Body of pancreas (tissue), 4 donors: ENCODE results near the gene HAX1.

ENCODE experiments used
- CTCF ChIP-seq, 7 experiments: fragments of 450-650 bp in 4 of 7; fragments of 200-600 bp in 3 of 7; sonication (generic) in 3 of 7; IDR thresholded peaks; one replicate each; pipeline ENCODE4 v1.5.1; 2016 to 2019; ENCODE audit warnings: antibody characterized with exemption in 7 of 7
- POLR2A ChIP-seq, 3 donors: fragments of 450-650 bp; IDR thresholded peaks; one replicate each; pipeline ENCODE4 v1.6.1; 2016; ENCODE audit warnings: antibody characterized with exemption in 3 of 3, mild to moderate bottlenecking in 2 of 3

DNA sequence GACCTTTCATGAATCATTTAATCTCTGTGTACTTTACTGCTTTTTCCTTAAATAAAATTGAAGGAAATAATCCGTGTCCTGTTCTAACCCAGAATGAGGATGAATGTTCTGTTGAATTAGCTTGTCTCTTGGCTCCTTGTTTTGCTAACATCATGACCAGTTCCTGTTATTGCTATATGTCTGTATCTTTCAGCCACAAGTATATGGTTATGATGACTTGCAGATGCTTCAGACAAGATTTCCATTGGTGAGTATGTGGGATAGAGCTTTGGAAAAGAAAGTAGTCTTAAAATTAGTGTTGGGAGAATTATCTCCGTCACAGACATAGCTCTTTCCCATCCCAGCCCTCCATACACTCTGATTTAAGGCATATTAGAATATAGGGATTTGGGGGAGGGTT lies 13.6 kb upstream of the HAX1 start:
- no peak for TF ChIP-seq CTCF (IDR thresholded peaks at IDR 0.05)
- no peak for TF ChIP-seq POLR2A (IDR thresholded peaks at IDR 0.05)
